Right ventricle myocardium inferior (tissue), 1 donor: ENCODE data around the gene TRPV3. TPM values are rescaled to one million over a fixed set of nuclear protein-coding genes. Genes with fewer than 3 reads are reported as not detected.

ENCODE experiments used
- total RNA-seq: library from RNA; stranded (reverse); fragmentation: NEBNext Ultra II Directional; extraction: Animal tissue kit (Norgen Biotek cat#: 25700); gene quantifications from one replicate; pipeline ENCODE4 v1.2.1, GENCODE V29; 2021
- donor health status: DM: no; HTN: yes; CAD: no; lungs with severe emphysema.

TRPV3 gene
- total RNA-seq, 1 donor from 2014 or later: 0.84 TPM

Other genes starting within 250 kb of the TRPV3 start
- gene OR3A2, start 171.5 kb downstream of the TRPV3 start, total RNA-seq: 0.22 TPM
- gene OR1E1, start 159.4 kb downstream of the TRPV3 start, total RNA-seq: not detected
- gene OR3A3, start 146.4 kb downstream of the TRPV3 start, total RNA-seq: not detected
- gene OR1E2, start 124.0 kb downstream of the TRPV3 start, total RNA-seq: not detected
- gene SPATA22, start 86.0 kb downstream of the TRPV3 start, total RNA-seq: 0.84 TPM
- gene ASPA, start 81.8 kb downstream of the TRPV3 start, total RNA-seq: 3.8 TPM
- gene TRPV1, start 51.6 kb upstream of the TRPV3 start, total RNA-seq: 4.1 TPM
- gene SHPK, start 78.4 kb upstream of the TRPV3 start, total RNA-seq: 4.4 TPM
- gene CTNS, start 78.9 kb upstream of the TRPV3 start, total RNA-seq: 6.6 TPM
- 157 TPM for gene TAX1BP3, start 110.8 kb upstream of the TRPV3 start, total RNA-seq
- 65.5 TPM for gene EMC6, start 111.0 kb upstream of the TRPV3 start, total RNA-seq
- 19.4 TPM for gene P2RX5, start 138.3 kb upstream of the TRPV3 start, total RNA-seq
- gene HASPIN, start 166.1 kb upstream of the TRPV3 start, total RNA-seq: 0.22 TPM
- gene ITGAE, start 243.4 kb upstream of the TRPV3 start, total RNA-seq: 17.6 TPM